GM12878 (cell line): ENCODE data around the gene CDH4. TPM values are rescaled to one million over a fixed set of nuclear protein-coding genes. Genes with fewer than 3 reads are reported as not detected.

Source experiments
- ATAC-seq: fragments of 200-7000 bp; cut with Tn5 transposase; 3 replicates; pipeline ENCODE4 v1.9.1; 2020; ENCODE audit warnings: mild to moderate bottlenecking, moderate library complexity
- BruUV-seq: library from RNA; stranded (reverse); fragments of 400-500 nt; replicated peaks from 2 replicates; lab custom pipeline; 2021; lab: Mats Ljungman, UMichigan
- CTCF ChIA-PET: fragments of 300-600 bp; sonication (Branson Sonifier 250); formaldehyde crosslinking; extraction: SDS; loops from one replicate; lab custom pipeline; 2021; ENCODE audit warnings: inconsistent platforms; lab: Yijun Ruan, JAX
- POLR2A ChIA-PET: fragments of 350-600 bp; formaldehyde crosslinking; extraction: SDS; loops from one replicate; lab custom pipeline; 2021; ENCODE audit warnings: inconsistent platforms; lab: Charles Lee
- RAD21 ChIA-PET: fragments of 300-600 bp; sonication (Branson Sonifier 250); formaldehyde crosslinking; loops from one replicate; lab custom pipeline; 2023; ENCODE audit warnings: antibody characterized with exemption; ENCODE audit not compliant: unreplicated experiment; lab: Charles Lee
- SMC1A ChIA-PET: fragments of 300-600 bp; sonication (Branson Sonifier 250); formaldehyde crosslinking; loops from one replicate; lab custom pipeline; 2023; ENCODE audit not compliant: unreplicated experiment, uncharacterized antibody; lab: Charles Lee
- DNase-seq: peaks from one replicate; pipeline ENCODE4 v3.0.0-alpha.2; 2011; ENCODE audit warnings: low read depth, low spot score
- FAIRE-seq: peaks from 3 replicates; lab custom pipeline; 2011; peaks lifted over from hg19 to GRCh38; lab: Jason Lieb, UNC
- H2AFZ ChIP-seq: 2 replicates; pipeline ENCODE4 v1.6.0; 2011; ENCODE audit warnings: low read depth, low read length, control low read depth; ENCODE audit not compliant: control insufficient read depth
- H3K27ac ChIP-seq: 2 replicates; pipeline ENCODE4 v1.5.1; 2011; ENCODE audit warnings: control low read depth; ENCODE audit not compliant: control insufficient read depth, insufficient read depth
- H3K27me3 ChIP-seq, 2 experiments: replicated peaks in 1 of 2; 2 replicates each; pipeline versions ENCODE4 v1.6.0 to v1.6.1; 2011; ENCODE audit warnings: low read length in 1 of 2; ENCODE audit not compliant: control insufficient read depth in 2 of 2, insufficient read depth in 2 of 2
- H3K36me3 ChIP-seq, 2 experiments: 2 replicates each; pipeline ENCODE4 v1.5.1; 2011; ENCODE audit warnings: low read length in 1 of 2; ENCODE audit not compliant: control insufficient read depth in 2 of 2, insufficient read depth in 2 of 2
- H3K4me1 ChIP-seq: 2 replicates; pipeline ENCODE4 v1.6.1; 2011; ENCODE audit warnings: mild to moderate bottlenecking, low read length, moderate library complexity, mixed read lengths; ENCODE audit not compliant: control insufficient read depth, insufficient read depth
- H3K4me2 ChIP-seq: 2 replicates; pipeline ENCODE4 v1.6.0; 2011; ENCODE audit warnings: control low read depth; ENCODE audit not compliant: control insufficient read depth, insufficient read depth
- H3K4me3 ChIP-seq: fragments of 200-600 bp; sonication (generic); 2 replicates; pipeline ENCODE4 v1.5.1; 2016
- H3K79me2 ChIP-seq: 2 replicates; pipeline ENCODE4 v1.6.0; 2011; ENCODE audit warnings: low read length; ENCODE audit not compliant: control insufficient read depth, insufficient read depth
- H3K9ac ChIP-seq: 2 replicates; pipeline ENCODE4 v1.8.0; 2011; ENCODE audit warnings: low read length, control low read depth, mixed read lengths; ENCODE audit not compliant: control insufficient read depth, insufficient read depth
- H3K9me3 ChIP-seq: replicated peaks from 3 replicates; pipeline ENCODE4 v1.5.1; 2011; ENCODE audit warnings: mild to moderate bottlenecking, low read length; ENCODE audit not compliant: control insufficient read depth, insufficient read depth
- H4K20me1 ChIP-seq: 2 replicates; pipeline ENCODE4 v1.6.0; 2011; ENCODE audit not compliant: control insufficient read depth, insufficient read depth
- STAT1 ChIP-seq: fragments of 450-650 bp; conservative IDR thresholded peaks from 2 replicates; pipeline ENCODE4 v1.6.1; 2014; ENCODE audit warnings: antibody characterized with exemption, mild to moderate bottlenecking
- STAT3 ChIP-seq: IDR thresholded peaks from 2 replicates; pipeline ENCODE4 v1.6.1; 2011; ENCODE audit warnings: low read depth, low read length, improper control_type of control experiment
- TARDBP ChIP-seq: IDR thresholded peaks from 2 replicates; pipeline ENCODE4 v1.6.1; 2016; ENCODE audit warnings: borderline replicate concordance
- YBX1 ChIP-seq: fragments of 450-650 bp; IDR thresholded peaks from 2 replicates; pipeline ENCODE4 v1.6.1; 2016; ENCODE audit warnings: antibody characterized with exemption
- YY1 ChIP-seq: IDR thresholded peaks from 2 replicates; pipeline ENCODE4 v1.6.1; 2011; ENCODE audit warnings: low read depth, mild to moderate bottlenecking, low read length
- WGBS: methylation state at CpG from one replicate; pipeline ENCODE4 v1.1.6; 2016; ENCODE audit warnings: low lambda C conversion rate; ENCODE audit not compliant: insufficient replicate concordance, insufficient coverage; ENCODE audit errors: missing lambda C conversion rate; 5-methylcytosine and 5-hydroxymethylcytosine counted together
- in situ Hi-C: fragments of 300-500 bp; cut with MboI; formaldehyde crosslinking; loops from 9 replicates; pipeline ENCODE4 v1.14.3; 2018; ENCODE audit warnings: mixed read lengths
- intact Hi-C: fragments of 100-400 bp; cut with micrococcal nuclease; formaldehyde crosslinking; loops from one replicate; pipeline ENCODE4 v1.14.2; 2022; ENCODE audit not compliant: unreplicated experiment
- polyA plus RNA-seq, 11 experiments: library from polyadenylated mRNA; depleted of rRNA in 4 of 11; unstranded in 6 of 11; stranded (reverse) in 5 of 11; fragments of >200 nt; fragmentation: Nextera tagmentation in 4 of 11; fragmentation: Illumina TruSeq in 1 of 11; extraction: Ambion mirVana in 4 of 11; extraction: Trizol in 1 of 11; gene quantifications; 1 replicate in 1 of 11; 2 replicates in 10 of 11; pipeline versions ENCODE4 v1.2.1 to v1.2.3, GENCODE V29; 2011 to 2016; ENCODE audit warnings: inconsistent platforms in 2 of 11, missing spikeins in 2 of 11, low read depth in 1 of 11
- total RNA-seq, 4 experiments: library from RNA; depleted of rRNA in 3 of 4; stranded (reverse); fragments of >200 nt in 3 of 4; fragmentation: Illumina TruSeq in 1 of 4; extraction: Trizol in 1 of 4; gene quantifications; 2 replicates each; pipeline versions ENCODE4 v1.2.1 to v1.2.3, GENCODE V29; 2013 to 2021
- TF ChIP-seq, protein P1 (sequence below): fragments of 450-650 bp; formaldehyde crosslinking; IDR thresholded peaks from 2 replicates; pipeline ENCODE4 v1.4.0; 2020; ENCODE audit warnings: mild to moderate bottlenecking, moderate library complexity
- TF ChIP-seq, protein P2 (sequence below): IDR thresholded peaks from 2 replicates; pipeline ENCODE4 v1.6.1; 2012; ENCODE audit warnings: low read depth, low read length, improper control_type of control experiment

CDH4 gene
- total and polyA plus RNA-seq, 10 of the 15 experiments (the other 5 are each of a cell fraction or from before 2014, with no cell fraction given): not detected

DNA sequence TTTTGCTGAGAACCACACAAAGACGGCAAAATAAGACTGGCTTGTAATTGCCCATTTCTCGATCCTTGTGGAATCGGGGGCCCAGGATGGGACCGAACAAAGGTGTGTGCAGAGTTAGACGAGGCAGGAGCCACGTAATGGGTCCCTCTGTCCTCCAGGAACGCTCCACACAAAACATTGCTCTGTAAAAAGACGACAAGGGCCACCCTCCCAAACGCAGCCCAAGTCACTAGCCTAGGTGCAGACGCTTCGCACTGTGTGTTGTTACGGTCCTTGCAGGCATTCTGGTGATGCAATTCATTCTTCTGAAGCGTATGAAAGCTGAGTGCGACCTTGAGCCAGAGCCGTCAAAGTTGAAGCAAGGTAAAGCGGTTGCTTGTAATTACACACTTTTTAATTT lies 450.2 kb downstream of the CDH4 start:
- no peak overlapping the region for H3K27ac ChIP-seq
- no peaks in the 10 kb centered on the region for H3K36me3 ChIP-seq
- no peaks in the 10 kb centered on the region for H3K79me2 ChIP-seq
- RAD21 ChIA-PET: no interaction called here
- no peak for FAIRE-seq
- no peaks in the 10 kb centered on the region for H3K9me3 ChIP-seq
- in situ Hi-C loops: no loop called here
- no peaks in the 10 kb centered on the region for H3K4me1 ChIP-seq
- BruUV-seq: no TSS peak
- 37% methylated on average over 16 of the region's 16 CpGs for WGBS
- intact Hi-C loops: no loop called here
- H4K20me1 ChIP-seq: no peaks in the 10 kb centered on the region
- DNase-seq: no peak
- no peak overlapping the region for H3K9ac ChIP-seq
- no peak for ATAC-seq
- H2AFZ ChIP-seq: no peak overlapping the region
- H3K27me3 ChIP-seq: no peaks in the 10 kb centered on the region; a peak in 2 of 4 replicates
- H3K4me2 ChIP-seq: no peak overlapping the region
- TF ChIP-seq, protein P1, sequence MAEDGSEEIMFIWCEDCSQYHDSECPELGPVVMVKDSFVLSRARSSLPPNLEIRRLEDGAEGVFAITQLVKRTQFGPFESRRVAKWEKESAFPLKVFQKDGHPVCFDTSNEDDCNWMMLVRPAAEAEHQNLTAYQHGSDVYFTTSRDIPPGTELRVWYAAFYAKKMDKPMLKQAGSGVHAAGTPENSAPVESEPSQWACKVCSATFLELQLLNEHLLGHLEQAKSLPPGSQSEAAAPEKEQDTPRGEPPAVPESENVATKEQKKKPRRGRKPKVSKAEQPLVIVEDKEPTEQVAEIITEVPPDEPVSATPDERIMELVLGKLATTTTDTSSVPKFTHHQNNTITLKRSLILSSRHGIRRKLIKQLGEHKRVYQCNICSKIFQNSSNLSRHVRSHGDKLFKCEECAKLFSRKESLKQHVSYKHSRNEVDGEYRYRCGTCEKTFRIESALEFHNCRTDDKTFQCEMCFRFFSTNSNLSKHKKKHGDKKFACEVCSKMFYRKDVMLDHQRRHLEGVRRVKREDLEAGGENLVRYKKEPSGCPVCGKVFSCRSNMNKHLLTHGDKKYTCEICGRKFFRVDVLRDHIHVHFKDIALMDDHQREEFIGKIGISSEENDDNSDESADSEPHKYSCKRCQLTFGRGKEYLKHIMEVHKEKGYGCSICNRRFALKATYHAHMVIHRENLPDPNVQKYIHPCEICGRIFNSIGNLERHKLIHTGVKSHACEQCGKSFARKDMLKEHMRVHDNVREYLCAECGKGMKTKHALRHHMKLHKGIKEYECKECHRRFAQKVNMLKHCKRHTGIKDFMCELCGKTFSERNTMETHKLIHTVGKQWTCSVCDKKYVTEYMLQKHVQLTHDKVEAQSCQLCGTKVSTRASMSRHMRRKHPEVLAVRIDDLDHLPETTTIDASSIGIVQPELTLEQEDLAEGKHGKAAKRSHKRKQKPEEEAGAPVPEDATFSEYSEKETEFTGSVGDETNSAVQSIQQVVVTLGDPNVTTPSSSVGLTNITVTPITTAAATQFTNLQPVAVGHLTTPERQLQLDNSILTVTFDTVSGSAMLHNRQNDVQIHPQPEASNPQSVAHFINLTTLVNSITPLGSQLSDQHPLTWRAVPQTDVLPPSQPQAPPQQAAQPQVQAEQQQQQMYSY (CRISPR knock-in tag): no peak
- TF ChIP-seq YY1: no peak
- no peak for TF ChIP-seq STAT3
- TF ChIP-seq, all 136 proteins: peak for 0
- SMC1A ChIA-PET: no interaction called here
- H3K4me3 ChIP-seq: no peak overlapping the region
- CTCF ChIA-PET: no interaction called here
- POLR2A ChIA-PET: no interaction called here

DNA sequence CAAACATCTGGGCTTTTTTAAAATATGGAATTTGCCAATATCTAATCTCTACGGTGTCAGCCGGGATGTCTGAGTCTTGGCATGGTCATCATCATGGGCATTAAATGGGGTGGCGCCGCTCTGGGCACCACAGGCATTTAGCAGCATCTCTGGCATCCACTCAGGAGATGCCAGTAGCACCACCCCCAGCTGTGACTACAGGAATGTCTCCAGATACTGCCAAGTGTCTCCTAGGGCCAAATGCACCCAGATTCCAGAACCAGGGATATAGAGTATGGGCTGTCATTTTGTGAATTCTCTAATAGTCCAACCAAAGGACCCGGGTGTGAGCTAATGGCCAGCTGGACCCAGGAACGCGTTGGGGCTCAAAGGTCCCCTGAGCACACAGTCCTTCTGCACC lies 452.6 kb downstream of the CDH4 start:
- ChIA-PET RAD21 (no interaction called here), SMC1A (no interaction called here), CTCF (no interaction called here), POLR2A (no interaction called here)
- Histone ChIP-seq H3K4me3 (no peak overlapping the region), H3K9ac (no peak overlapping the region), H3K27me3 (no peaks in the 10 kb centered on the region; a peak in 2 of 4 replicates), H3K27ac (no peak overlapping the region), H3K4me2 (no peak overlapping the region), H3K79me2 (no peaks in the 10 kb centered on the region), H2AFZ (no peak overlapping the region), H3K36me3 (no peaks in the 10 kb centered on the region), H3K4me1 (no peaks in the 10 kb centered on the region), H3K9me3 (no peaks in the 10 kb centered on the region), H4K20me1 (no peaks in the 10 kb centered on the region)
- in situ Hi-C loops (no loop called here), intact Hi-C loops (no loop called here)
- WGBS: 57% methylated on average over 7 of the region's 7 CpGs
- FAIRE-seq (no peak), DNase-seq (no peak), ATAC-seq (no peak)
- BruUV-seq: no TSS peak
- no peak for TF ChIP-seq YBX1
- TF ChIP-seq, protein P2, sequence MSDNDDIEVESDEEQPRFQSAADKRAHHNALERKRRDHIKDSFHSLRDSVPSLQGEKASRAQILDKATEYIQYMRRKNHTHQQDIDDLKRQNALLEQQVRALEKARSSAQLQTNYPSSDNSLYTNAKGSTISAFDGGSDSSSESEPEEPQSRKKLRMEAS: no peak
- no peak for TF ChIP-seq TARDBP
- no peak for TF ChIP-seq STAT1
